Trophoblast cell (in vitro differentiated cells and primary cell): ENCODE results near the gene ACSL1.

Experiments
- DNase-seq, 2 donors: peaks; one replicate each; pipeline ENCODE4 v3.0.0-alpha.2; 2016
- H2AFZ ChIP-seq: 2 replicates; pipeline ENCODE4 v1.6.1; 2013; ENCODE audit warnings: low read length, moderate library complexity, mild to moderate bottlenecking; ENCODE audit not compliant: insufficient read depth, poor library complexity
- H2AK5ac ChIP-seq: 2 replicates; pipeline ENCODE4 v1.6.1; 2013; ENCODE audit warnings: mild to moderate bottlenecking, low read length
- H2BK120ac ChIP-seq: 2 replicates; pipeline ENCODE4 v1.6.1; 2013; ENCODE audit warnings: low read length, mild to moderate bottlenecking, moderate library complexity; ENCODE audit not compliant: insufficient read depth, poor library complexity
- H2BK12ac ChIP-seq: 2 replicates; pipeline ENCODE4 v1.6.1; 2013; ENCODE audit warnings: mild to moderate bottlenecking, low read length, moderate library complexity
- H2BK5ac ChIP-seq: 2 replicates; pipeline ENCODE4 v1.6.1; 2013; ENCODE audit warnings: low read length, low read depth, moderate library complexity, mild to moderate bottlenecking; ENCODE audit not compliant: poor library complexity
- H3K14ac ChIP-seq: 2 replicates; pipeline ENCODE4 v1.6.1; 2013; ENCODE audit warnings: mild to moderate bottlenecking, low read length
- H3K18ac ChIP-seq: 2 replicates; pipeline ENCODE4 v1.6.1; 2013; ENCODE audit warnings: mild to moderate bottlenecking, low read length
- H3K23ac ChIP-seq: 2 replicates; pipeline ENCODE4 v1.6.1; 2013; ENCODE audit warnings: low read length
- H3K27ac ChIP-seq: 2 replicates; pipeline ENCODE4 v1.5.1; 2013; ENCODE audit warnings: low read depth, mild to moderate bottlenecking, inconsistent platforms, low read length, moderate library complexity
- H3K27me3 ChIP-seq: 2 replicates; pipeline ENCODE4 v1.6.1; 2013; ENCODE audit warnings: inconsistent platforms, mild to moderate bottlenecking, low read length, moderate library complexity; ENCODE audit not compliant: insufficient read depth
- H3K36me3 ChIP-seq, 2 experiments: 1 replicate in 1 of 2; 2 replicates in 1 of 2; pipeline ENCODE4 v1.6.1; 2013; ENCODE audit warnings: low read length in 2 of 2, mild to moderate bottlenecking in 2 of 2, moderate library complexity in 1 of 2; ENCODE audit not compliant: insufficient read depth in 2 of 2, control insufficient read depth in 1 of 2
- H3K4ac ChIP-seq: 2 replicates; pipeline ENCODE4 v1.6.1; 2013; ENCODE audit warnings: low read depth, mild to moderate bottlenecking, low read length, moderate library complexity
- H3K4me1 ChIP-seq, 2 experiments: 1 replicate in 1 of 2; 2 replicates in 1 of 2; pipeline ENCODE4 v1.6.1; 2013; ENCODE audit warnings: low read length in 2 of 2, mild to moderate bottlenecking in 2 of 2, moderate library complexity in 1 of 2; ENCODE audit not compliant: insufficient read depth in 2 of 2, control insufficient read depth in 1 of 2
- H3K4me2 ChIP-seq: 2 replicates; pipeline ENCODE4 v1.6.1; 2013; ENCODE audit warnings: inconsistent platforms, mild to moderate bottlenecking, low read length, moderate library complexity
- H3K4me3 ChIP-seq: 2 replicates; pipeline ENCODE4 v1.5.1; 2013; ENCODE audit warnings: mild to moderate bottlenecking, low read depth, low read length, inconsistent platforms
- H3K79me1 ChIP-seq: one replicate; pipeline ENCODE4 v1.6.1; 2013; ENCODE audit warnings: low read length
- H3K79me2 ChIP-seq: 2 replicates; pipeline ENCODE4 v1.6.1; 2013; ENCODE audit warnings: low read length, mild to moderate bottlenecking; ENCODE audit not compliant: control insufficient read depth, insufficient read depth, poor library complexity
- H3K9ac ChIP-seq: 2 replicates; pipeline ENCODE4 v1.6.1; 2013; ENCODE audit warnings: mild to moderate bottlenecking, low read length
- H3K9me3 ChIP-seq: 2 replicates; pipeline ENCODE4 v1.6.1; 2013; ENCODE audit warnings: low read depth, mild to moderate bottlenecking, control low read depth, inconsistent platforms, low read length; ENCODE audit not compliant: insufficient read depth
- H4K12ac ChIP-seq: 2 replicates; pipeline ENCODE4 v1.6.1; 2013; ENCODE audit warnings: low read depth, mild to moderate bottlenecking, low read length, moderate library complexity
- H4K8ac ChIP-seq: 2 replicates; pipeline ENCODE4 v1.6.1; 2013; ENCODE audit warnings: low read depth, mild to moderate bottlenecking, low read length, moderate library complexity
- H4K91ac ChIP-seq: one replicate; pipeline ENCODE4 v1.6.1; 2013; ENCODE audit warnings: low read depth, mild to moderate bottlenecking, low read length, moderate library complexity
- WGBS: extraction: QIAGEN DNeasy Blood & Tissue Kit; methylation state at CpG from one replicate; pipeline ENCODE4 v1.1.7; 2013; ENCODE audit warnings: missing lambda C conversion rate; ENCODE audit not compliant: insufficient read length, insufficient coverage; ENCODE audit errors: extremely low coverage; 5-methylcytosine and 5-hydroxymethylcytosine counted together

The ACSL1 gene

DNA sequence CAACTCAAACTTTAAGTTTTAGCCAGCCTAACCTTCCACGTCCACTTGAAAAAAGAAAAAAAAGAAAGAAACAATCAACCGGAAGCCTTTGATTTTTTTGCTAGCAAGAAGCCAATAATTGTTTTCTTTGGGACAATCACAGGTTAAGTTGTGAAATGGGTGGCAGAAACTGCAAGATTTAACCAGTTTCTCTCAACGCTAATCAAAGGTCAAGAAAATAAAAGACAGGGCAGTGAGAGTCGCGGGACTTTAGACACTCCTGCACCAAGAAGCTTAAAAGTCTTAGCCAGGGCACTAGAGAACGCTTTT lies 1.0 kb downstream of the ACSL1 start:
- Histone ChIP-seq H3K14ac (no peak overlapping the region), H2BK120ac (no peak overlapping the region), H2AK5ac (no peak overlapping the region), H4K91ac (no peak overlapping the region), H4K12ac (no peak overlapping the region), H2AFZ (no peak overlapping the region), H3K4me2 (peak overlapping the region; percentile 100), H3K9me3 (peaks cover 4% of the 10 kb centered on the region), H3K4ac (no peak overlapping the region), H3K4me1 (peaks cover 12 to 13% of the 10 kb centered on the region in 2 experiments), H2BK5ac (no peak overlapping the region), H3K36me3 (no peaks in the 10 kb centered on the region), H3K79me1 (peaks cover 2% of the 10 kb centered on the region), H3K4me3 (no peak overlapping the region), H3K9ac (no peak overlapping the region), H3K18ac (no peak overlapping the region), H3K27me3 (peaks cover 18% of the 10 kb centered on the region), H3K23ac (no peak overlapping the region), H4K8ac (no peak overlapping the region), H2BK12ac (no peak overlapping the region), H3K79me2 (no peaks in the 10 kb centered on the region), H3K27ac (no peak overlapping the region)
- no CpG with 5 or more reads among the region's 6 CpGs for WGBS
- no peak for DNase-seq

DNA sequence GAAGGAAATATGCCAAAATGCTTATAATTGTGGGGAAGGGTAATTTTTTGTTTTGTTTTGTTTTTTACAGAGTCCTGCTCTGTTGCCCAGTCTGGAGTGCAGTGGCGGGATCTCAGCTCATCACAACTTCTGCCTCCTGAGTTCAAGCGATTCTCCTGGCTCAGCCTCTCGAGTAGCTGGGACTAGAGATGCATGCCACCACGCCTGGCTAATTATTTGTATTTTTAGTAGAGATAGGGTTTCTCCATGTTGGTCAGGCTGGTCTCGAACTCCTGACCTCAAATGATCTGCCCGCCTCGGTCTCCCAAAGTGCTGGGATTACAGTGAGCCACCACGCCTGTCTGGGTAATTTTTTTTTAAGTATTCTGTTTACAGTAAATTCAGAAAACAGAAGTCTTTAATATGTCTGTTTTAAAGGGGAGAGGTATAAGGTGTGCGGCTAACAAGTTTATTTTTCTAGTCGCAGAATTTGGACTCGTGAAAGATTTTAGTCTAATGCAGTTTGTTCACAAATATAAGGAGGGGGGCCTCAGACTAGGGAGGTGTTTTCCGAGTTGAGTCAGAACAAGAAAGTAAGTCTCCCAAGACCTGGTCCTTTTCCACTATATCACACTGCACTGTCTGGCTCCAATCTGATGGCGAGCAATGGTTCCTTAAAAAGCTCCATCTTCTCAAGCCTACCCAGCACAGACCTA lies 1.5 kb downstream of the ACSL1 start:
- no peak overlapping the region for H2BK5ac ChIP-seq
- no peak overlapping the region for H3K4me3 ChIP-seq
- H3K9ac ChIP-seq: no peak overlapping the region
- no peak overlapping the region for H2AK5ac ChIP-seq
- no peak overlapping the region for H4K8ac ChIP-seq
- WGBS: no CpG with 5 or more reads among the region's 13 CpGs
- no peak overlapping the region for H3K27ac ChIP-seq
- H3K27me3 ChIP-seq: peaks cover 18% of the 10 kb centered on the region
- no peak overlapping the region for H4K91ac ChIP-seq
- no peak overlapping the region for H3K18ac ChIP-seq
- no peaks in the 10 kb centered on the region for H3K36me3 ChIP-seq
- no peaks in the 10 kb centered on the region for H3K79me2 ChIP-seq
- H2BK12ac ChIP-seq: no peak overlapping the region
- peaks cover 12 to 13% of the 10 kb centered on the region in 2 experiments for H3K4me1 ChIP-seq
- H3K4me2 ChIP-seq: no peak overlapping the region
- DNase-seq: no peak
- no peak overlapping the region for H4K12ac ChIP-seq
- peaks cover 2% of the 10 kb centered on the region for H3K79me1 ChIP-seq
- H3K14ac ChIP-seq: no peak overlapping the region
- no peak overlapping the region for H2BK120ac ChIP-seq
- H3K4ac ChIP-seq: no peak overlapping the region
- no peak overlapping the region for H3K23ac ChIP-seq
- no peak overlapping the region for H2AFZ ChIP-seq
- H3K9me3 ChIP-seq: peaks cover 4% of the 10 kb centered on the region

DNA sequence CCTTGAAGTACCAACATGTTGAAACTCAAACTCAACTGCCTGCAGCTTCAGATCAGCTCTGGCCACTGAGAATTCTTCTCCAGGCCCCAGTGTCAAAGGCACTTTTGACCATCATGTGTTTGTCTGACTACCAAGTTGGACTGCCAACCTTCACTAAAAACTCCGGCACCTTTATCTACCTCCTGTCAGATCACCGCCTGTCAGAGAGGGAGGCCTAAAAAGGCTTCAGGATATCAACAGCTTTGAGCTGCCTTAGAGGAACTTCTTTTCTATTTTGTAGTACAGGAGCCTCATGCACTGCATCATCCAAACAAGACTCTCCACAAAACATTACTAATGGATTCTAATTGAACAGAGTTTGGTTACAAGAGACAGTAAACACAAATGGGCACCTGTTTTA lies 2.8 kb downstream of the ACSL1 start:
- Histone ChIP-seq H3K9ac (no peak overlapping the region), H3K18ac (no peak overlapping the region), H3K36me3 (no peaks in the 10 kb centered on the region), H4K91ac (no peak overlapping the region), H4K12ac (no peak overlapping the region), H3K4me3 (no peak overlapping the region), H2BK12ac (no peak overlapping the region), H3K23ac (no peak overlapping the region), H3K27ac (no peak overlapping the region), H3K79me2 (no peaks in the 10 kb centered on the region), H3K4me1 (peaks cover 12 to 13% of the 10 kb centered on the region in 2 experiments), H3K79me1 (peaks cover 2% of the 10 kb centered on the region), H2AK5ac (no peak overlapping the region), H2BK5ac (no peak overlapping the region), H3K4me2 (no peak overlapping the region), H3K4ac (no peak overlapping the region), H3K9me3 (peaks cover 4% of the 10 kb centered on the region), H4K8ac (no peak overlapping the region), H2BK120ac (no peak overlapping the region), H2AFZ (no peak overlapping the region), H3K14ac (no peak overlapping the region), H3K27me3 (peaks cover 18% of the 10 kb centered on the region)
- no peak for DNase-seq
- WGBS: no CpG with 5 or more reads among the region's 2 CpGs

DNA sequence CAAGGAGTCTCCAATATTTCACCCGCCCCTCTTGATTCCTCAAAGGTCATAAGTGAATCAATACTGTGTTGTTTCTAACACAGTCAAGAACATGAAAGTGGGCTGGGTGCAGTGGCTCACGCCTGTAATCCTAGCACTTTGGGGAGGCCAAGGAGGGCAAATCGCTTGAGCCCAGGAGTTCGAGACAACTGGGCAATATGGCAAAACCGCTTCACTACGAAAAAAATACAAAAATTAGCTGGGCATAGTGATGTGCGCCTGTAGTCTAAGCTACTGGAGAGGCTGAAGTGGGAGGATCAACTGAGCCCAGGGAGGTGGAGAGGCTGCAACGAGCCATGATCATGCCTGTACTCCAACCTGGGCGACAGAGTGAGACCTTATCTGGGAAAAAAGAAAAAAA lies 3.4 kb downstream of the ACSL1 start:
- WGBS: no CpG with 5 or more reads among the region's 9 CpGs
- no peak overlapping the region for H3K4me3 ChIP-seq
- H3K27me3 ChIP-seq: peaks cover 17% of the 10 kb centered on the region
- H3K79me1 ChIP-seq: peaks cover 2% of the 10 kb centered on the region
- H2BK5ac ChIP-seq: no peak overlapping the region
- no peak for DNase-seq
- no peak overlapping the region for H2BK12ac ChIP-seq
- no peak overlapping the region for H2AFZ ChIP-seq
- no peak overlapping the region for H2BK120ac ChIP-seq
- no peak overlapping the region for H3K27ac ChIP-seq
- no peak overlapping the region for H2AK5ac ChIP-seq
- H3K18ac ChIP-seq: no peak overlapping the region
- H3K14ac ChIP-seq: no peak overlapping the region
- H3K9ac ChIP-seq: no peak overlapping the region
- no peak overlapping the region for H4K91ac ChIP-seq
- H3K9me3 ChIP-seq: peaks cover 3% of the 10 kb centered on the region
- no peak overlapping the region for H4K12ac ChIP-seq
- no peaks in the 10 kb centered on the region for H3K36me3 ChIP-seq
- H3K4me1 ChIP-seq: peaks cover 12 to 20% of the 10 kb centered on the region in 2 experiments
- no peak overlapping the region for H4K8ac ChIP-seq
- no peaks in the 10 kb centered on the region for H3K79me2 ChIP-seq
- no peak overlapping the region for H3K4ac ChIP-seq
- no peak overlapping the region for H3K4me2 ChIP-seq
- no peak overlapping the region for H3K23ac ChIP-seq
